Bronchial smooth muscle cell (primary cell): ENCODE measurements around the gene KRTAP20-4. TPM values are rescaled to one million over a fixed set of nuclear protein-coding genes. Genes with fewer than 3 reads are reported as not detected.

Source experiments
- total RNA-seq: library from RNA; depleted of rRNA; stranded (reverse); fragments of >200 nt; gene quantifications from 2 replicates; pipeline ENCODE4 v1.2.1, GENCODE V29; 2014

Gene KRTAP20-4
- total RNA-seq: not detected in 2 replicates

GRCh38 chr21:30620522-30620921 lies at the start of gene KRTAP20-4:
Gene KRTAP20-4 (plus strand): TSS chr21:30620627.

GRCh38 chr21:30590297-30590696 lies 30.1 kb upstream of the KRTAP20-4 start, which contains the start of gene KRTAP22-2:
Gene KRTAP22-2 (minus strand): TSS chr21:30590397.

GRCh38 chr21:30592140-30592539 lies 28.3 kb upstream of the KRTAP20-4 start, which contains the start of gene KRTAP6-3:
Gene KRTAP6-3 (plus strand): TSS chr21:30592440. CDS start chr21:30592446, 6 bp downstream.

GRCh38 chr21:30598802-30599201 lies 21.6 kb upstream of the KRTAP20-4 start, which contains the start of gene KRTAP6-2:
Gene KRTAP6-2 (minus strand): TSS chr21:30598902. CDS start chr21:30598874, 28 bp downstream.

GRCh38 chr21:30600787-30601186 lies 19.6 kb upstream of the KRTAP20-4 start, which contains the start of gene KRTAP22-1:
Gene KRTAP22-1 (plus strand): TSS chr21:30601087.

GRCh38 chr21:30613836-30614235 lies 6.6 kb upstream of the KRTAP20-4 start, which contains the start of gene KRTAP6-1:
Gene KRTAP6-1 (minus strand): TSS chr21:30613930. CDS start chr21:30613904, 26 bp downstream.

GRCh38 chr21:30616125-30616524 lies 4.3 kb upstream of the KRTAP20-4 start, which contains the start of gene KRTAP20-1:
Gene KRTAP20-1 (plus strand): TSS chr21:30616425. CDS start chr21:30616455, 30 bp downstream.

GRCh38 chr21:30634906-30635305 lies 14.5 kb downstream of the KRTAP20-4 start, which contains the start of gene KRTAP20-2:
Gene KRTAP20-2 (plus strand): TSS chr21:30635206. CDS start chr21:30635264, 58 bp downstream.

GRCh38 chr21:30642564-30642963 lies 22.1 kb downstream of the KRTAP20-4 start, which contains the start of gene KRTAP20-3:
Gene KRTAP20-3 (plus strand): TSS chr21:30642864.

Other genes starting within 250 kb of the KRTAP20-4 start
- not detected in 2 replicates for gene KRTAP13-2, start 248.4 kb upstream of the KRTAP20-4 start, total RNA-seq
- not detected in 2 replicates for gene KRTAP13-1, start 224.6 kb upstream of the KRTAP20-4 start, total RNA-seq
- gene KRTAP13-3, start 194.7 kb upstream of the KRTAP20-4 start, total RNA-seq: not detected in 2 replicates
- not detected in 2 replicates for gene KRTAP13-4, start 190.4 kb upstream of the KRTAP20-4 start, total RNA-seq
- not detected in 2 replicates for gene KRTAP15-1, start 180.4 kb upstream of the KRTAP20-4 start, total RNA-seq
- gene KRTAP19-1, start 140.3 kb upstream of the KRTAP20-4 start, total RNA-seq: not detected in 2 replicates
- not detected in 2 replicates for gene KRTAP19-2, start 133.2 kb upstream of the KRTAP20-4 start, total RNA-seq
- not detected in 2 replicates for gene KRTAP19-3, start 128.6 kb upstream of the KRTAP20-4 start, total RNA-seq
- not detected in 2 replicates for gene KRTAP19-4, start 123.5 kb upstream of the KRTAP20-4 start, total RNA-seq
- gene KRTAP19-5, start 118.5 kb upstream of the KRTAP20-4 start, total RNA-seq: not detected in 2 replicates
- not detected in 2 replicates for gene KRTAP19-6, start 78.8 kb upstream of the KRTAP20-4 start, total RNA-seq
- gene KRTAP19-7, start 59.3 kb upstream of the KRTAP20-4 start, total RNA-seq: not detected in 2 replicates
- not detected in 2 replicates for gene KRTAP22-2, start 30.2 kb upstream of the KRTAP20-4 start, total RNA-seq
- not detected in 2 replicates for gene KRTAP6-3, start 28.2 kb upstream of the KRTAP20-4 start, total RNA-seq
- gene KRTAP6-2, start 21.7 kb upstream of the KRTAP20-4 start, total RNA-seq: not detected in 2 replicates
- gene KRTAP22-1, start 19.5 kb upstream of the KRTAP20-4 start, total RNA-seq: not detected in 2 replicates
- gene KRTAP6-1, start 6.7 kb upstream of the KRTAP20-4 start, total RNA-seq: not detected in 2 replicates
- gene KRTAP20-1, start 4.2 kb upstream of the KRTAP20-4 start, total RNA-seq: not detected in 2 replicates
- gene KRTAP20-2, start 14.6 kb downstream of the KRTAP20-4 start, total RNA-seq: not detected in 2 replicates
- gene KRTAP20-3, start 22.2 kb downstream of the KRTAP20-4 start, total RNA-seq: not detected in 2 replicates
- not detected in 2 replicates for gene KRTAP21-3, start 98.2 kb downstream of the KRTAP20-4 start, total RNA-seq
- gene KRTAP21-2, start 126.6 kb downstream of the KRTAP20-4 start, total RNA-seq: not detected in 2 replicates
- not detected in 2 replicates for gene KRTAP21-1, start 134.8 kb downstream of the KRTAP20-4 start, total RNA-seq
- not detected in 2 replicates for gene KRTAP8-1, start 192.6 kb downstream of the KRTAP20-4 start, total RNA-seq
- not detected in 2 replicates for gene KRTAP7-1, start 209.1 kb downstream of the KRTAP20-4 start, total RNA-seq